Stimulated activated CD8-positive, alpha-beta memory T cell treated with anti-CD3 and anti-CD28 coated beads, Interleukin-4, amount 100 ng/mL, for 48 hours (primary cell): ENCODE results near the gene THSD7A.

Experiments used
- DNase-seq: peaks from one replicate; pipeline ENCODE4 v3.0.0-alpha.2; 2020

THSD7A gene

DNA sequence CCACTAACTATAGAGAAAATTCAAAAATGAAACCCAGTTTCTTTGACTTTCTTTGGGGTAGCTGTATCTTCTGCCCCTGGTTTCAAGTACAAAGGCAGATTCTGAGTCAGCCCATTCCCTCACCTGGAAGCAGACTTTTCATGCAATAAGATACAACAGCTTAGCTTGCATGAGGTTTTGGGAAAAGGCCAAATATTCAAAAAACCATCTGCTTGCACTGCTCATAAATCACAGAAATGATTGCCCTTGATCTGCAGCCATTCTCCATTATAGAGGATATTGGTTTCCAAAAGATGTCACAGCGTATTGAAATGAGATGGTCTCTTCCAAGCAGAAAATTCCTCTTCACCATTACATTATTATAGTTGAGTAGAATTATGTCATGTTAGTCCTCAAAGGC lies 504.4 kb downstream of the THSD7A start:
- DNase-seq = no peak
